ENCODE data around the gene BANF2. TPM values are rescaled to one million over a fixed set of nuclear protein-coding genes. Genes with fewer than 3 reads are reported as not detected.
A peak's percentile ranks its signal among the peaks of the same experiment; 100 is the strongest.

Gene BANF2
- total RNA-seq (2014; rRNA removed; shearing (Covaris generic)), result not detected in 2 replicates
- not detected in 2 replicates for polyA plus RNA-seq (2016; fragmentation: Nextera tagmentation; extraction: Ambion mirVana)
- long read RNA-seq, result 0 reads

DNA sequence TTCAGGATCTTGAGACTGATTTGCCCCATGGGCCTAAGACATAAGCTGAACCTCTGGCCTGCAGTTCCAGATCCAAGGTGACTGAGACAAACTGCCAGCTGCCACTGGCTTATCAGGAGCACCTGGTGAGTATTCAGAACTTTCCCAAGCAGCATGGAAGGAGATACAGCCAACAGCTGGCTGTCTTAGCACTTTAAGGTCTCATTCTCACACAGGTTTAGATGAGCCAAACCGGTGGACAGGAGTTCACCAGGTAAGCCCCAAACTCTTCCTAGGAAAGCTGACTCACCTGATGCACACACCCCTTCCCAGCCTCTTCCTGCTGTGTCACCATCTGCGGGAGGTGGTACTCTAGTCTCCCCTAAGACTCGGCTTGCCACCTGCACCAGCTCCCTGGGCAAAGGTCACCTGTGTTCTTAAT is at the start of gene BANF2:
Gene BANF2, plus strand, starts transcription at position 36 of the 421 bp plus-strand sequence. CDS start 25,060 bp downstream, outside the sequence.
- H3K4me1 Mint-ChIP-seq, result no peaks in the 10 kb centered on the region
- H3K9me3 Mint-ChIP-seq, result no peaks in the 10 kb centered on the region
- Histone ChIP-seq H3K36me3 (ENCODE audit: insufficient read depth) (no peaks in the 10 kb centered on the region), H3K9me2 (ENCODE audit: insufficient read depth) (no peaks in the 10 kb centered on the region; the same call in 1 of the 2 replicates), H3K79me2 (replicated peaks; ENCODE audit: insufficient read depth) (no peaks in the 10 kb centered on the region), H3K4me2 (no peak within 1 kb of the TSS), H3K27ac (ENCODE audit: low read depth) (no peak within 1 kb of the TSS), H2AFZ (0 out of 2 replicates have a peak within 1 kb of the TSS, but pooled peaks have one; percentile 14), H4K20me1 (replicated peaks; ENCODE audit: insufficient read depth) (no peaks in the 10 kb centered on the region), H3K4me1 (ENCODE audit: insufficient read depth) (no peaks in the 10 kb centered on the region), H3K27me3 (ENCODE audit: insufficient read depth) (no peaks in the 10 kb centered on the region), H3F3A (replicated peaks; ENCODE audit: low read depth) (no peaks in the 10 kb centered on the region), H3K4me3 (no peak within 1 kb of the TSS)
- H3K27ac Mint-ChIP-seq, result no peak within 1 kb of the TSS
- DNase-seq (ENCODE audit: low spot score) (no peak), ATAC-seq (no peak)
- no peaks in the 10 kb centered on the region for H3K27me3 Mint-ChIP-seq (ENCODE audit: insufficient read depth, low read depth, poor library complexity)
- no peak for TF ChIP-seq EZH2phosphoT487 (IDR thresholded peaks at IDR 0.05; ENCODE audit: unreplicated experiment)
- TF ChIP-seq POLR2AphosphoS5 (IDR thresholded peaks at IDR 0.05; ENCODE audit: low read depth), result no peak
- no peak for TF ChIP-seq ZNF114 (CRISPR knock-in tag; IDR thresholded peaks at IDR 0.05)
- no peak for TF ChIP-seq CREB1 (CRISPR knock-in tag; IDR thresholded peaks at IDR 0.05; ENCODE audit: low read depth)
- TF ChIP-seq JUNB (IDR thresholded peaks at IDR 0.05; ENCODE audit: unreplicated experiment), result no peak
- TF ChIP-seq NANOG (IDR thresholded peaks at IDR 0.05; ENCODE audit: borderline replicate concordance), result no peak
- H3K36me3 Mint-ChIP-seq (ENCODE audit: low read depth), result no peaks in the 10 kb centered on the region
- no peak within 1 kb of the TSS for H3K4me3 Mint-ChIP-seq

DNA sequence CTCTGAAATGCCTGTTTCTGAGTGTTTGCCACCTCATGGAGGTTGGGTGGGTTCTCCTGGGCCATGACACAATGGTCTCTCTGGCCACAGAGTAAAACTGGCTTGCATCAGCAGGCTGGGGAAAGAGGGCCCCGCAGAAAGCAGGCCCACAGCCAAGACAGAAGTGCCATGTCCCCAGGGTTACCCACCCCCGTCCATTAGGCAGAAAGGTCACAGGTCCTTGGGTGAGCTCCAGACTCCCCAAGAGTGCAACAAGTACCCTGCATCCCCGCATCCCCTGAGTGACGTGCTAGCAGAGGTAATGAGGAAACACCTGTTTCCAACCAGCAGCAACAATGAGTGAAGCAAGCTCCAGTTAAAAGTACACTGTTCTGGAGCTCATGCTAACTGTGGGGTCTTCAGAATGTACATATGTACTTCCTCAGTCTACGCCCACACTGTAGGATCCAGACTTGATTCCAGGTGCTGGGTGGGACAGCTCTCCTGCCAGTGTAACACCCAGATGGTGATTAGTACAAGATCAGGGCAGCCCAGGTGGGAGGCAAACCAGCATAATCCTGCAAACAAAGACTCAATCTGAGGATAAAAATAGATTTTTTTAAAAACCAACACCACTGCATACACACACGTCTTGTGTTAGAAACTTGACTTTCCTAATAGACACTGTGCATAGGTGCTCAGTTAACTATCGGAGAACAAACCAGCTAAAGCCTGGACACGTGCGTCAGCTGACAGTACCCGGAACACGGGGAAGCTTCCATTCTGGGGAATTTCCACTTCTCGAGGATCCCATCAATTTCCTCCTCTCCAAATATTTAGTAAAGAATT is 49.3 kb upstream of the BANF2 start:
- Mint-ChIP-seq H3K27ac (peak overlapping the region; percentile 78; the same call in 1 of the 2 replicates), H3K36me3 (ENCODE audit: low read depth) (peaks cover 16% of the 10 kb centered on the region), H3K9me3 (no peaks in the 10 kb centered on the region), H3K4me3 (no peak overlapping the region), H3K27me3 (ENCODE audit: insufficient read depth, low read depth, poor library complexity) (peaks cover 19% of the 10 kb centered on the region), H3K4me1 (peaks cover 52% of the 10 kb centered on the region)
- Histone ChIP-seq H3K79me2 (replicated peaks; ENCODE audit: insufficient read depth) (peaks cover 92% of the 10 kb centered on the region), H3F3A (replicated peaks; ENCODE audit: low read depth) (no peaks in the 10 kb centered on the region), H3K9me2 (ENCODE audit: insufficient read depth) (no peaks in the 10 kb centered on the region), H2AFZ (no peak overlapping the region), H3K36me3 (ENCODE audit: insufficient read depth) (no peaks in the 10 kb centered on the region), H3K4me3 (no peak overlapping the region), H3K4me2 (no peak overlapping the region), H3K4me1 (ENCODE audit: insufficient read depth) (peaks cover 18% of the 10 kb centered on the region), H4K20me1 (replicated peaks; ENCODE audit: insufficient read depth) (peaks cover 11% of the 10 kb centered on the region; the same call in 1 of the 2 replicates), H3K27me3 (ENCODE audit: insufficient read depth) (no peaks in the 10 kb centered on the region), H3K27ac (ENCODE audit: low read depth) (no peak overlapping the region)
- ATAC-seq (no peak), DNase-seq (ENCODE audit: low spot score) (no peak)
- TF ChIP-seq CREB1 (CRISPR knock-in tag; IDR thresholded peaks at IDR 0.05; ENCODE audit: low read depth) (no peak), JUNB (IDR thresholded peaks at IDR 0.05; ENCODE audit: unreplicated experiment) (no peak), EZH2phosphoT487 (IDR thresholded peaks at IDR 0.05; ENCODE audit: unreplicated experiment) (no peak), EZH2 (IDR thresholded peaks at IDR 0.05; ENCODE audit: low read depth, unreplicated experiment) (no peak), STAT1 (IDR thresholded peaks at IDR 0.05; ENCODE audit: unreplicated experiment) (no peak), NANOG (IDR thresholded peaks at IDR 0.05; ENCODE audit: borderline replicate concordance) (no peak), ZNF114 (CRISPR knock-in tag; IDR thresholded peaks at IDR 0.05) (no peak)
- TF ChIP-seq, protein P1, sequence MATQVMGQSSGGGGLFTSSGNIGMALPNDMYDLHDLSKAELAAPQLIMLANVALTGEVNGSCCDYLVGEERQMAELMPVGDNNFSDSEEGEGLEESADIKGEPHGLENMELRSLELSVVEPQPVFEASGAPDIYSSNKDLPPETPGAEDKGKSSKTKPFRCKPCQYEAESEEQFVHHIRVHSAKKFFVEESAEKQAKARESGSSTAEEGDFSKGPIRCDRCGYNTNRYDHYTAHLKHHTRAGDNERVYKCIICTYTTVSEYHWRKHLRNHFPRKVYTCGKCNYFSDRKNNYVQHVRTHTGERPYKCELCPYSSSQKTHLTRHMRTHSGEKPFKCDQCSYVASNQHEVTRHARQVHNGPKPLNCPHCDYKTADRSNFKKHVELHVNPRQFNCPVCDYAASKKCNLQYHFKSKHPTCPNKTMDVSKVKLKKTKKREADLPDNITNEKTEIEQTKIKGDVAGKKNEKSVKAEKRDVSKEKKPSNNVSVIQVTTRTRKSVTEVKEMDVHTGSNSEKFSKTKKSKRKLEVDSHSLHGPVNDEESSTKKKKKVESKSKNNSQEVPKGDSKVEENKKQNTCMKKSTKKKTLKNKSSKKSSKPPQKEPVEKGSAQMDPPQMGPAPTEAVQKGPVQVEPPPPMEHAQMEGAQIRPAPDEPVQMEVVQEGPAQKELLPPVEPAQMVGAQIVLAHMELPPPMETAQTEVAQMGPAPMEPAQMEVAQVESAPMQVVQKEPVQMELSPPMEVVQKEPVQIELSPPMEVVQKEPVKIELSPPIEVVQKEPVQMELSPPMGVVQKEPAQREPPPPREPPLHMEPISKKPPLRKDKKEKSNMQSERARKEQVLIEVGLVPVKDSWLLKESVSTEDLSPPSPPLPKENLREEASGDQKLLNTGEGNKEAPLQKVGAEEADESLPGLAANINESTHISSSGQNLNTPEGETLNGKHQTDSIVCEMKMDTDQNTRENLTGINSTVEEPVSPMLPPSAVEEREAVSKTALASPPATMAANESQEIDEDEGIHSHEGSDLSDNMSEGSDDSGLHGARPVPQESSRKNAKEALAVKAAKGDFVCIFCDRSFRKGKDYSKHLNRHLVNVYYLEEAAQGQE (IDR thresholded peaks at IDR 0.05; ENCODE audit: unreplicated experiment), result no peak
- TF ChIP-seq, protein P2, sequence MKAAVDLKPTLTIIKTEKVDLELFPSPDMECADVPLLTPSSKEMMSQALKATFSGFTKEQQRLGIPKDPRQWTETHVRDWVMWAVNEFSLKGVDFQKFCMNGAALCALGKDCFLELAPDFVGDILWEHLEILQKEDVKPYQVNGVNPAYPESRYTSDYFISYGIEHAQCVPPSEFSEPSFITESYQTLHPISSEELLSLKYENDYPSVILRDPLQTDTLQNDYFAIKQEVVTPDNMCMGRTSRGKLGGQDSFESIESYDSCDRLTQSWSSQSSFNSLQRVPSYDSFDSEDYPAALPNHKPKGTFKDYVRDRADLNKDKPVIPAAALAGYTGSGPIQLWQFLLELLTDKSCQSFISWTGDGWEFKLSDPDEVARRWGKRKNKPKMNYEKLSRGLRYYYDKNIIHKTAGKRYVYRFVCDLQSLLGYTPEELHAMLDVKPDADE (IDR thresholded peaks at IDR 0.05), result no peak
